BJ (cell line): ENCODE measurements around the gene HBEGF. TPM values are rescaled to one million over a fixed set of nuclear protein-coding genes. Genes with fewer than 3 reads are reported as not detected.

Experiments
- CTCF ChIA-PET: fragments of 350-600 bp; formaldehyde crosslinking; extraction: SDS; loops from one replicate; lab custom pipeline; 2021; ENCODE audit warnings: antibody characterized with exemption, inconsistent platforms; lab: Yijun Ruan, JAX
- POLR2A ChIA-PET: fragments of 300-600 bp; sonication (Branson Sonifier 250); formaldehyde crosslinking; extraction: SDS; loops from one replicate; lab custom pipeline; 2021; ENCODE audit warnings: antibody characterized with exemption; lab: Charles Lee
- DNase-seq: peaks from one replicate; pipeline ENCODE4 v3.0.0-alpha.2; 2011; ENCODE audit warnings: low read depth
- H3K27me3 ChIP-seq: 2 replicates; pipeline ENCODE4 v1.6.0; 2011; ENCODE audit warnings: low read length; ENCODE audit not compliant: control insufficient read depth, insufficient read depth
- H3K36me3 ChIP-seq: 2 replicates; pipeline ENCODE4 v1.5.1; 2011; ENCODE audit warnings: low read length; ENCODE audit not compliant: control insufficient read depth, insufficient read depth
- H3K4me3 ChIP-seq: 2 replicates; pipeline ENCODE4 v1.5.1; 2011; ENCODE audit warnings: low read depth, mild to moderate bottlenecking, control low read depth, low read length
- polyA plus RNA-seq: library from polyadenylated mRNA; depleted of rRNA; stranded (reverse); fragments of >200 nt; gene quantifications from 2 replicates; pipeline ENCODE4 v1.2.3, GENCODE V29; 2011
- TF ChIP-seq, protein P1 (sequence below): IDR thresholded peaks from 2 replicates; pipeline ENCODE4 v1.5.1; 2011; ENCODE audit warnings: low read depth, mild to moderate bottlenecking, control low read depth, inconsistent platforms, low read length, moderate library complexity; ENCODE audit not compliant: insufficient read depth

The HBEGF gene
- polyA plus RNA-seq, 1 experiment = 3.1 TPM

DNA sequence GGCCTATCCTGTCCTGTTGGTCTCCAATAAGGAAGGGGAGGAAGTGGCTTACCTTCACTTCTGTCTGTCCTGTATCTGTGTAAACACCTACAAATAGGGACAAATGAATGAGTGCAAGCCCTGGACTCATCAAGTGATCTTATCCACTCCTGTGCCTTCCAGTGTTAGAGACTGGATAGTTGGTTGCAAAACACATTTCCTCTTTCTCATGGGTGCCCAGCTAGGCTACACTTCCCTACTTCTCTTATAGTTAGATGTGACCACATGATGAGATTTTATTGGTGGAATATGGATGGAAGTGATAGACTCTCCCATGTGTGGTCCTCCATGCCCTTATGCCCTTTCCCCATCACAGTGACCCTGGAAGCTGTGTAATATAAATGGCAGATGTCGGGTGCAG, 26.6 kb downstream of the HBEGF start:
- no peak for DNase-seq
- TF ChIP-seq, protein P1, sequence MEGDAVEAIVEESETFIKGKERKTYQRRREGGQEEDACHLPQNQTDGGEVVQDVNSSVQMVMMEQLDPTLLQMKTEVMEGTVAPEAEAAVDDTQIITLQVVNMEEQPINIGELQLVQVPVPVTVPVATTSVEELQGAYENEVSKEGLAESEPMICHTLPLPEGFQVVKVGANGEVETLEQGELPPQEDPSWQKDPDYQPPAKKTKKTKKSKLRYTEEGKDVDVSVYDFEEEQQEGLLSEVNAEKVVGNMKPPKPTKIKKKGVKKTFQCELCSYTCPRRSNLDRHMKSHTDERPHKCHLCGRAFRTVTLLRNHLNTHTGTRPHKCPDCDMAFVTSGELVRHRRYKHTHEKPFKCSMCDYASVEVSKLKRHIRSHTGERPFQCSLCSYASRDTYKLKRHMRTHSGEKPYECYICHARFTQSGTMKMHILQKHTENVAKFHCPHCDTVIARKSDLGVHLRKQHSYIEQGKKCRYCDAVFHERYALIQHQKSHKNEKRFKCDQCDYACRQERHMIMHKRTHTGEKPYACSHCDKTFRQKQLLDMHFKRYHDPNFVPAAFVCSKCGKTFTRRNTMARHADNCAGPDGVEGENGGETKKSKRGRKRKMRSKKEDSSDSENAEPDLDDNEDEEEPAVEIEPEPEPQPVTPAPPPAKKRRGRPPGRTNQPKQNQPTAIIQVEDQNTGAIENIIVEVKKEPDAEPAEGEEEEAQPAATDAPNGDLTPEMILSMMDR = no peak
- H3K36me3 ChIP-seq = no peaks in the 10 kb centered on the region
- ChIA-PET CTCF (no interaction called here), POLR2A (no interaction called here)
- H3K4me3 ChIP-seq = no peak overlapping the region
- H3K27me3 ChIP-seq = no peaks in the 10 kb centered on the region

DNA sequence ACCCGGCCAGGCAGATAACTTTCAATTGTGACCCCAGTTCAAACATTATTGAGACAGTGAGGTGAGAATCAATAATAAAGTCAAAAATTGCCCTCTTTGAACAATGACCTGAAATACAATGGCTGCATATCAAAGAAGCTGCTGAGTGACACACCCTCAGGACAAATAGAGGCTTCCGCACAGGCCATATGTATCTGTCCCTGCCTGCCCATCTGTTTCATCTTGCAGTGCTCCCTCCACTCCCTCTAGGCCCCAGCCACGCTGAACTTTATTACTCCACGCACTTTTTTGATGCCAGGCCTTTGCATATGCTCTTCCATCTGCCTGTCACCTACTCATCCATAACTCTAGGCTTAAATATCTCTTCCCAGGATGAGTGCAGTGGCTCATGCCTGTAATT, 27.6 kb downstream of the HBEGF start:
- POLR2A ChIA-PET = no interaction called here
- H3K27me3 ChIP-seq = no peaks in the 10 kb centered on the region
- TF ChIP-seq, protein P1 = no peak
- no peaks in the 10 kb centered on the region for H3K36me3 ChIP-seq
- CTCF ChIA-PET = interaction anchor here (0.7 kb wide), 1 partner anchor 75 kb away, joined by 3 read pairs; no protein-coding TSS in a partner anchor
- DNase-seq = no peak
- no peak overlapping the region for H3K4me3 ChIP-seq

DNA sequence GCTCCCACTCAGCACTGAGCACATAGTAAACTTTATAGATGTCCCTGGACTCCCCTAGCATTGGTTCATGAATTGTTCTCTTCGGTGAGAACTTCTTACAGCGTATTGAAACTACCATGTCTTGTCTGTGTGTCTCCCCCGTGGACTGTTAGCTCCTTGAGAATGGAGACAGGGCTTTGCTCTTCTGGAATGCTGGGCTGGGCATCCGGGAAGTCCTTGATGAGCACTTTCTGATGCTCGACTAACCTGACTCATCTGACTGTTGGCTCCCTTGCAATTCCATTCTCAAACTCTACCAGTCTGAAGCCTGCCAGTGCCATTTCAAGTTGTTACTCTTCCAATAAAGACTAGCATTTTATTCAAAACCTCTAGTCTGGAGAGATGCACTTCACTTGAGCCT, 28.5 kb downstream of the HBEGF start:
- Histone ChIP-seq H3K36me3 (no peaks in the 10 kb centered on the region), H3K27me3 (no peaks in the 10 kb centered on the region), H3K4me3 (no peak overlapping the region)
- TF ChIP-seq, protein P1 = no peak
- CTCF ChIA-PET = no interaction called here
- POLR2A ChIA-PET = interaction anchor here (0.6 kb wide), 1 partner anchor 22 kb away, joined by 5 read pairs; no protein-coding TSS in a partner anchor
- DNase-seq = no peak

DNA sequence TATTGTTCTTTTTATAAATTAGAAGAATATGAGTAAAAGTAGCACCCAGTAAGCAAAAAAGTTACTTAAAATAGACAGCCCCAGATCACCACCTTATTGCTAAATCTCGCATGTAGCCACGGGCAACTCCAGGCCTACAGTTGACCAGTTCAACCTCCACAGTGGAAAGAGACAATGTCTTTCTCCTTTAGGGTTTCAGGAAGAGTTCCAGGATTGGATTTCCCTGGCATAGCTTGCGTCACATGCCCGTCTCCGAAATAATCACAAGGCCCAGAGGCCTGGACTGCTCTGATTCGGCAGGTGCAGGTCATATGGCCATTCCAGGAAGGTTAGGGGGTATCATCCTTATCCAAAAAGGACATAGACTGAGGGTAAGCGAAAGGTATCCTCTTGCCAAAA, 33.6 kb downstream of the HBEGF start:
- Histone ChIP-seq H3K36me3 (no peaks in the 10 kb centered on the region), H3K4me3 (no peak overlapping the region), H3K27me3 (no peaks in the 10 kb centered on the region)
- ChIA-PET POLR2A (no interaction called here), CTCF (interaction anchor here (2.4 kb wide), 1 partner anchor 68 kb away, joined by 14 read pairs; no protein-coding TSS in a partner anchor)
- DNase-seq = no peak
- TF ChIP-seq, protein P1 = no peak

DNA sequence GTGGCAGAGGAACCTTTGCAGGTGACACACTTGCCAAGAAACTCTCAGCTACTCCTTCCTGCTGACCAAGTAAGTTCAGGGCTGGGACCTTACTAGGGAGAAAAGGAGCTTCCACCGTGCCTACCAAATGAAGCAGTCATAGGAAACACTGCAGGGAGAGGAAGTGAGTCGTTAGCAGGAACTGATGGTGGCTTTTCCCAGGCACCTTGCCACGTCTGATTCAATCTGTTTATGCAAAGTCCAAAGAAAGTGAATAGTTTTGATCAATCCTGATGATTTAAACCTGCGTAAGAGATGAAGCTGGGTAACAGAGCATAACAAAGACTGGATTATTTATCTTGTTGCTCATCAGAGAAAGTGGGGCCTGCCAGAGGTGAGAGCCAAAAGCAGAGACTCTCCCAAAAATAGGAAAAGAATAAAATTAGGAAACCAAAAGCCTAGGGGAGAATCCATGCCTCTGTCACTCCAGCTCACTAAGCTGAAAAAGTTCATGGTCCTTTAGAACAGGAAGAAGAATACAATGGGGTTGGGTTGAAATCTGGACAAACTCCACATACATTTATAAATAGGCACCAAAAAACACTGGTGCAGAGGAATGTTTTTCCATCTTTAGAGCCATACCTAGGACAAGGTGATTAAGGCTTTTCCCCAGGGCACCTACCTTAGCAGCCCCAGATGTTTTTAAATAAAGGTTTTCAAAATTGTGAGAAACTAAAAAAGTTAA, 34.2 kb downstream of the HBEGF start:
- H3K27me3 ChIP-seq = no peaks in the 10 kb centered on the region
- ChIA-PET CTCF (interaction anchor here (2.4 kb wide), 1 partner anchor 68 kb away, joined by 14 read pairs; no protein-coding TSS in a partner anchor), POLR2A (interaction anchor here (0.5 kb wide), 1 partner anchor 18 kb away, joined by 4 read pairs; no protein-coding TSS in a partner anchor)
- peak; percentile 74 for DNase-seq
- no peaks in the 10 kb centered on the region for H3K36me3 ChIP-seq
- H3K4me3 ChIP-seq = no peak overlapping the region
- TF ChIP-seq, protein P1 = no peak
